Prostate gland (tissue), 2 donors: ENCODE results near the gene CDR2L. TPM values are rescaled to one million over a fixed set of nuclear protein-coding genes. Genes with fewer than 3 reads are reported as not detected.
A peak's percentile ranks its signal among the peaks of the same experiment; 100 is the strongest.

Experiments used
- DNase-seq: peaks from one replicate; pipeline ENCODE4 v3.0.0-alpha.2; 2019; ENCODE audit warnings: low spot score
- H3K27ac ChIP-seq, 2 donors: fragments of 200-600 bp; sonication (generic); 2 replicates each; pipeline ENCODE4 v1.5.1; 2017 to 2019
- H3K27me3 ChIP-seq: fragments of 200-600 bp; sonication (generic); replicated peaks from 2 replicates; pipeline ENCODE4 v1.5.1; 2019; ENCODE audit not compliant: insufficient read depth
- H3K36me3 ChIP-seq, 2 donors: fragments of 200-600 bp; sonication (generic); 1 replicate in 1 of 2; 2 replicates in 1 of 2; pipeline versions ENCODE4 v1.5.1 to v1.8.1; 2017 to 2019
- H3K4me1 ChIP-seq: fragments of 200-600 bp; sonication (generic); replicated peaks from 2 replicates; pipeline ENCODE4 v1.5.1; 2019
- H3K4me3 ChIP-seq, 2 donors: fragments of 200-600 bp; sonication (generic); 2 replicates each; pipeline ENCODE4 v1.5.1; 2017 to 2019
- H3K9me3 ChIP-seq: fragments of 200-600 bp; sonication (generic); 2 replicates; pipeline ENCODE4 v1.5.1; 2017
- CTCF ChIP-seq, 4 experiments: fragments of 200-600 bp in 2 of 4; fragments of 450-650 bp in 2 of 4; sonication (generic) in 2 of 4; IDR thresholded peaks; 1 replicate in 3 of 4; 2 replicates in 1 of 4; pipeline ENCODE4 v1.5.1; 2016 to 2019; ENCODE audit warnings: antibody characterized with exemption in 4 of 4, mild to moderate bottlenecking in 2 of 4, moderate library complexity in 2 of 4
- POLR2A ChIP-seq: fragments of 450-650 bp; IDR thresholded peaks from one replicate; pipeline ENCODE4 v1.6.1; 2016; ENCODE audit warnings: antibody characterized with exemption, mild to moderate bottlenecking
- POLR2AphosphoS5 ChIP-seq: sonication (generic); formaldehyde crosslinking; IDR thresholded peaks from one replicate; pipeline ENCODE4 v1.6.1; 2017; ENCODE audit warnings: antibody characterized with exemption
- WGBS: methylation state at CpG from one replicate; pipeline ENCODE4 v1.1.5; 2018; 5-methylcytosine and 5-hydroxymethylcytosine counted together
- intact Hi-C: fragments of 100-400 bp; cut with DNase I; formaldehyde crosslinking; loops from one replicate; pipeline ENCODE4 v1.14.2; 2022
- total RNA-seq, 2 donors: library from RNA; depleted of rRNA; stranded (reverse); fragments of >200 nt; gene quantifications; one replicate each; pipeline ENCODE4 v1.1.0, GENCODE V29; 2016

CDR2L gene
- total RNA-seq, 2 donors from 2014 or later: 13.7 to 34.9 TPM

GRCh38 chr17:75008373-75008772, 20.9 kb downstream of the CDR2L start:
- TF ChIP-seq POLR2A (no peak), CTCF (IDR thresholded peaks at IDR 0.05) (no peak), POLR2AphosphoS5 (no peak)
- Histone ChIP-seq H3K4me3 (no peak overlapping the region), H3K4me1 (peaks cover 5% of the 10 kb centered on the region), H3K27ac (no peak overlapping the region), H3K27me3 (no peaks in the 10 kb centered on the region), H3K36me3 (no peaks in the 10 kb centered on the region), H3K9me3 (no peaks in the 10 kb centered on the region)
- 90% methylated on average over 6 of the region's 6 CpGs for WGBS
- intact Hi-C loops: no loop called here
- no peak for DNase-seq

GRCh38 chr17:75009139-75009724, 21.8 kb downstream of the CDR2L start:
- DNase-seq: peak; percentile 38
- Histone ChIP-seq H3K4me3 (no peak overlapping the region), H3K9me3 (no peaks in the 10 kb centered on the region), H3K27ac (peak overlapping the region; percentile 36 to 72), H3K4me1 (peaks cover 5% of the 10 kb centered on the region), H3K27me3 (no peaks in the 10 kb centered on the region), H3K36me3 (no peaks in the 10 kb centered on the region)
- WGBS: 26% methylated on average over 2 of the region's 2 CpGs
- TF ChIP-seq POLR2AphosphoS5 (peak; percentile 61), POLR2A (no peak)
- intact Hi-C loops: no loop called here

GRCh38 chr17:75010683-75011400, 23.4 kb downstream of the CDR2L start:
- DNase-seq: no peak
- 45% methylated on average over 8 of the region's 8 CpGs for WGBS
- intact Hi-C loops: no loop called here
- H3K36me3 ChIP-seq: no peaks in the 10 kb centered on the region
- TF ChIP-seq POLR2AphosphoS5 (no peak), CTCF (IDR thresholded peaks at IDR 0.05) (no peak), POLR2A (no peak)
- no peaks in the 10 kb centered on the region for H3K27me3 ChIP-seq
- peak overlapping the region in 1 of 2 donors; percentile 90 for H3K27ac ChIP-seq
- H3K9me3 ChIP-seq: no peaks in the 10 kb centered on the region
- H3K4me1 ChIP-seq: peaks cover 5% of the 10 kb centered on the region
- no peak overlapping the region for H3K4me3 ChIP-seq

- no peak for TF ChIP-seq CTCF (IDR thresholded peaks at IDR 0.05)
- TF ChIP-seq POLR2AphosphoS5: peak; percentile 77
- H3K36me3 ChIP-seq: no peaks in the 10 kb centered on the region
- intact Hi-C loops: no loop called here
- 15% methylated on average over 13 of the region's 13 CpGs for WGBS
- peaks cover 5% of the 10 kb centered on the region for H3K4me1 ChIP-seq
- no peaks in the 10 kb centered on the region for H3K9me3 ChIP-seq
- peak overlapping the region; percentile 57 to 62 for H3K4me3 ChIP-seq
- peak overlapping the region; percentile 90 to 92 for H3K27ac ChIP-seq
- peak; percentile 73 for DNase-seq
- H3K27me3 ChIP-seq: no peaks in the 10 kb centered on the region
Observed at GRCh38 chr17:75011401-75012095, 24.1 kb downstream of the CDR2L start.

GRCh38 chr17:75012096-75012345, 24.6 kb downstream of the CDR2L start:
- intact Hi-C loops: no loop called here
- no peak for TF ChIP-seq CTCF (IDR thresholded peaks at IDR 0.05)
- no peak for TF ChIP-seq POLR2A
- no peak for TF ChIP-seq POLR2AphosphoS5

More at GRCh38 chr17:75012096-75012345, 24.6 kb downstream of the CDR2L start:
- peaks cover 5% of the 10 kb centered on the region for H3K4me1 ChIP-seq
- peak overlapping the region; percentile 90 to 92 for H3K27ac ChIP-seq
- DNase-seq: no peak
- no peaks in the 10 kb centered on the region for H3K27me3 ChIP-seq
- no peaks in the 10 kb centered on the region for H3K36me3 ChIP-seq
- peak overlapping the region; percentile 57 to 62 for H3K4me3 ChIP-seq
- 5% methylated on average over 5 of the region's 5 CpGs for WGBS
- no peaks in the 10 kb centered on the region for H3K9me3 ChIP-seq
